HFF-Myc (cell line): ENCODE measurements around the gene TNRC6C.

Source experiments
- DNase-seq: peaks from one replicate; pipeline ENCODE4 v3.0.0-alpha.2; 2011; ENCODE audit warnings: low read depth; ENCODE audit errors: extremely low read depth
- H3K4me3 ChIP-seq: replicated peaks from 2 replicates; pipeline ENCODE4 v1.5.1; 2011; ENCODE audit warnings: low read depth, mild to moderate bottlenecking, control low read depth, low read length
- TF ChIP-seq, protein P1 (sequence below): IDR thresholded peaks from 2 replicates; pipeline ENCODE4 v1.5.1; 2012; ENCODE audit warnings: mild to moderate bottlenecking, low read depth, low read length, control low read depth; ENCODE audit errors: missing control alignments

The TNRC6C gene

DNA sequence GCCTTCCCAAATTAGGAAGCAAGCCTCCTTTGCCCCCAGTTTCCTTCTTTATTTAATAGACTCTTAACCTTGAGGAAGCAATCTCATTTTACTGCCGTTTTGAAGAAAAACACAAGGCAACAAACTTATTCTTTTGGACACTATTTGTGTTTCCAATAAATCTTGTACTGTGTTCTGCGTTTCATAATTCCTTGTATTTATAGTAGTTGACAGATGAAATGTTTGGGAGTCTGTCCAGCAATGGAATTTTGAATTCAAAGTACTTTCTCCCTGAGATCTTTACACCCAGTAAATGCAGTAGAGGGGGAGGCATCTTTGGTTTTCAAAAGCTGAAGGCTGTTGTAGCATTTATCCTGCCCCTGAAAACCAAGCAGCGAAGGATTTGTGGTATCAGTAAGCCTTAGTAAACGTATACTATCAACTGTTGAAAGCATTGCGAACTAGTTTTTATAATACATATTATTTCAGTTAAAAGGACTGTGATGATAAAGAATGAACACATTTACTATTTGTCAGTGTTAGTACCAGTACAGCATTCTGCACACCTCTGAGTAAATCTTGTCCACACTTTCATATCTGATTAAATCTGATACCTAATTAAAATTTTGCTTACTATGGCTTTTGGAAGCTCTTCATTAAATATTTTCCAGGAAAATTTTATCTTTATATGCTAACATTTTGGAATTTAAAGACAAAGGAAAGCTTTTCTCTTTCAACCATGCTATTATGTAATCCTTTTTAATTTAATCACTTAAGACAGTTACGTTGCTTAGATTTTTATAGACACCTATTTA lies 83.1 kb downstream of the TNRC6C start:
- TF ChIP-seq, protein P1, sequence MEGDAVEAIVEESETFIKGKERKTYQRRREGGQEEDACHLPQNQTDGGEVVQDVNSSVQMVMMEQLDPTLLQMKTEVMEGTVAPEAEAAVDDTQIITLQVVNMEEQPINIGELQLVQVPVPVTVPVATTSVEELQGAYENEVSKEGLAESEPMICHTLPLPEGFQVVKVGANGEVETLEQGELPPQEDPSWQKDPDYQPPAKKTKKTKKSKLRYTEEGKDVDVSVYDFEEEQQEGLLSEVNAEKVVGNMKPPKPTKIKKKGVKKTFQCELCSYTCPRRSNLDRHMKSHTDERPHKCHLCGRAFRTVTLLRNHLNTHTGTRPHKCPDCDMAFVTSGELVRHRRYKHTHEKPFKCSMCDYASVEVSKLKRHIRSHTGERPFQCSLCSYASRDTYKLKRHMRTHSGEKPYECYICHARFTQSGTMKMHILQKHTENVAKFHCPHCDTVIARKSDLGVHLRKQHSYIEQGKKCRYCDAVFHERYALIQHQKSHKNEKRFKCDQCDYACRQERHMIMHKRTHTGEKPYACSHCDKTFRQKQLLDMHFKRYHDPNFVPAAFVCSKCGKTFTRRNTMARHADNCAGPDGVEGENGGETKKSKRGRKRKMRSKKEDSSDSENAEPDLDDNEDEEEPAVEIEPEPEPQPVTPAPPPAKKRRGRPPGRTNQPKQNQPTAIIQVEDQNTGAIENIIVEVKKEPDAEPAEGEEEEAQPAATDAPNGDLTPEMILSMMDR = no peak
- H3K4me3 ChIP-seq = peak overlapping the region; percentile 57
- DNase-seq = no peak

DNA sequence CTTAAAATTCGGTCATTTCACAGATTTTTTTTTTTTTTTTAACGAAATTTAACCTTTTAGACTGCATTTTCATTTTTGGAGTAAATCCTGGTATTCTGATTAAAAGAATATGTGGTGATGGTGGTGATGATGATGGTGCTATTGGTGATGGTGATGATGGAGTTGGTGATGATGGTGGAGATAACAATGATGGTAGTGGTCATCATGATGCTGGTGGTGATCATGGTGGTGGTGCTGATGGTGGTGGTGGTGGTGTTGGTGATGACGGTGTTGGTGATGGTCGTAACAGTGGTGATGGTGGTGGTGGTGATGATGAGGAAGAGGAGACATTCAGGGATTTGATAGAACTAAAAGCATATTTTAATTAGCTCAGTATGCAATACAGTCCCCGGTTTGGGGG lies 84.0 kb downstream of the TNRC6C start:
- no peak for DNase-seq
- H3K4me3 ChIP-seq = no peak overlapping the region
- TF ChIP-seq, protein P1 = no peak

DNA sequence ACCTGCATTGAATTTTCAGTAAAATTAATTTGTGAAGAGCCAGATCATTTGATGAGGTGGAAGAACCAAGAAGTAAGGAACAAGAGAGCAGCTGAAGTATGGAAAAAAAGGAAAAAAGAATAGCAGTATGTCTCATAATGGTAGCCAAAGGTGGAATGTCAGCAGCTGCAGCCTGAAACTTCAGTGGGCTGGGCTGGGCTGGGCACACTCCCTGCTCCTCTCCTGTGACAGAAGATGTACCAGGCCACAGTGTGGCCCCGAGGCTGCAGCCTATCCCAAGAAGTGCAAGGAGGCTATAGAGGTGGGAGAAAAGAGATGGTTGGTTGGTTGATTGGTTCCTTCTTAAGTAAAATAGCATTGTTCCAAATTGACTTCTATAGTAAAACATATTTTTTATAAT lies 84.5 kb downstream of the TNRC6C start:
- no peak overlapping the region for H3K4me3 ChIP-seq
- TF ChIP-seq, protein P1 = no peak
- DNase-seq = no peak

DNA sequence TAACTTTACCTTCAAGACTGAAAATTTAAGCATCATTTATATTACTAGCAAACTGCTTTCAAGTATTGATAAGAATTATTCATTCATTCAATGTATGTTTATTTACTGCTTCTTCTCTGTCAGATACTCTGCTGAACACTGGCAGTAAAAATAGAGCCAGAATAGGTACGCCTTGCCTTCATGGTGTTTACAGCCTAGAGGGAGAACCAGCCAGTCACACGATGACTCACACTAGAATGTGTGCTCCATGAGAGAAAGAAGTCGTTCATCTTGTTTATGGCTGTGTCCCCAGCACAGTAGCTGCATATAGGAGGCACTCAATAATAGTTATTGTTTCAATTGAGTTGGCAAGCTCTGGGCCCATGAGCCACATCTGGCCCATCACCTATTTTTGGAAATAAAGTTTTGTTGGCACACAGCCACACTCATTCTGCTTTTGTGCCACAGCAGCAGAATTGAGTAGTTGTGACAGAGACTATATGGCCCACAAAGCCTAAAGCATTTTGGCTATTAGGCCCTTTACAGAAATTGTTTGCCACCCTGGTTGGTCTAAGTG lies 85.9 kb downstream of the TNRC6C start:
- no peak overlapping the region for H3K4me3 ChIP-seq
- DNase-seq = no peak
- TF ChIP-seq, protein P1 = no peak

DNA sequence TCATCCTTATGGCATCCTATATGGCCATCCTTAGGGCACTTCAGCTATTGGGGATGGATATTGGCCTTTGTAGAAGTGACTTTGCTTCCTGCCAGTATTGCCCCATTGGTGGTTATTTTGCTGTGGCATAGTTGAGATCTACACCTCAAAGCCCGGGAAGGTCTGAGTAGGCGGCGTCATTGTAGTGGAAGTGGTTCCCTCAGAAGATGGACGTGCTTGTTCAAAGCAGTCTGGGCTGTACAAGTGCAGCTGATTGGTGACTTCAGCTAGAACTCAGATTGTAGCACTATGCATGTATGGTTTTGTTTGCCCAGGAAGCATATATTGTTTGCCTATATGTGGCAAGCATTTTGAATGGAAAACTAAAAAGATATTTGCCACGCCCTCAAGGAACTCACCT lies 86.8 kb downstream of the TNRC6C start:
- TF ChIP-seq, protein P1 = no peak
- no peak overlapping the region for H3K4me3 ChIP-seq
- no peak for DNase-seq

DNA sequence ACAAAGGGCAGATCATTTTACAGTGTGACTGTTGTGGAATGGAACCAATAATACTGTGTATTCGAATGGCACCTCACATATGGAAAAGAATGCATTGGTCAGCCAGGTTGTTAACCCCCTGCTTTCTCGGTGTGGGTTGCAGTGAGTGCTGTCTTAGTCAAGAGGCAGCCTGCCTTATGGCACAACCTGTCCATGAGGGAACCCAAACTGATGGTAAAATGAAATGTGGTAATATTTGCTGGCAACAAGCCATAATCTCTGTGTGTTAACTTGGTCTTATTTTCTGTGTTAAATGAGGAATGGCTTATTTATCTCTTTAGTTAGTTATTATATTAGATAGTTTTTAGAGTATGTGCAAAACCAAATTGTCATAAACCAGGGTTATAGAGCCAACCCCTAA lies 88.4 kb downstream of the TNRC6C start:
- DNase-seq = no peak
- TF ChIP-seq, protein P1 = no peak

More for the DNA sequence above, 88.4 kb downstream of the TNRC6C start:
- no peak overlapping the region for H3K4me3 ChIP-seq
